GM23338 (cell line): ENCODE data around the gene TAOK2. TPM values are rescaled to one million over a fixed set of nuclear protein-coding genes. Genes with fewer than 3 reads are reported as not detected.
"Not testable (repeated sequence)": the region's sequence is repeated elsewhere in the genome, so short reads cannot be mapped to it uniquely, and the experiment has no call there.

ENCODE experiments used
- ATAC-seq: fragments of 200-7000 bp; cut with Tn5 transposase; 3 replicates; pipeline ENCODE4 v1.9.1; 2020
- DNase-seq: peaks from one replicate; pipeline ENCODE4 v3.0.0-alpha.2; 2015; ENCODE audit warnings: low spot score
- H2AFZ ChIP-seq: fragments of 200-600 bp; sonication (generic); 2 replicates; pipeline ENCODE4 v1.8.0; 2016; ENCODE audit warnings: antibody characterized with exemption, mild to moderate bottlenecking, moderate library complexity
- H3F3A ChIP-seq: fragments of 200-600 bp; sonication (generic); replicated peaks from 2 replicates; pipeline ENCODE4 v1.8.0; 2017; ENCODE audit warnings: antibody characterized with exemption, mixed run types, low read depth
- H3K27ac ChIP-seq: fragments of 200-600 bp; sonication (generic); 2 replicates; pipeline ENCODE4 v1.6.1; 2016; ENCODE audit warnings: low read depth
- H3K27me3 ChIP-seq: fragments of 200-600 bp; sonication (generic); 2 replicates; pipeline ENCODE4 v1.8.0; 2016; ENCODE audit warnings: mild to moderate bottlenecking, mixed run types, moderate library complexity; ENCODE audit not compliant: insufficient read depth
- H3K36me3 ChIP-seq: fragments of 200-600 bp; sonication (generic); 2 replicates; pipeline ENCODE4 v1.8.0; 2016; ENCODE audit warnings: mild to moderate bottlenecking; ENCODE audit not compliant: insufficient read depth
- H3K4me1 ChIP-seq: fragments of 200-600 bp; sonication (generic); 2 replicates; pipeline ENCODE4 v1.8.0; 2016; ENCODE audit warnings: mild to moderate bottlenecking, moderate library complexity; ENCODE audit not compliant: insufficient read depth
- H3K4me2 ChIP-seq: fragments of 200-600 bp; sonication (generic); 2 replicates; pipeline ENCODE4 v1.7.1; 2017; ENCODE audit warnings: mixed run types
- H3K4me3 ChIP-seq: fragments of 200-600 bp; sonication (generic); 2 replicates; pipeline ENCODE4 v1.6.1; 2016; ENCODE audit warnings: mixed run types
- H3K79me2 ChIP-seq: fragments of 200-600 bp; sonication (generic); replicated peaks from 2 replicates; pipeline ENCODE4 v1.8.0; 2017; ENCODE audit warnings: mild to moderate bottlenecking; ENCODE audit not compliant: insufficient read depth
- H3K9me2 ChIP-seq: fragments of 200-600 bp; sonication (generic); 2 replicates; pipeline ENCODE4 v1.8.0; 2017; ENCODE audit not compliant: insufficient read depth
- H4K20me1 ChIP-seq: fragments of 200-600 bp; sonication (generic); replicated peaks from 2 replicates; pipeline ENCODE4 v1.8.0; 2017; ENCODE audit warnings: mild to moderate bottlenecking; ENCODE audit not compliant: insufficient read depth
- H3K27ac Mint-ChIP-seq: 2 replicates; pipeline ENCODE4 v1.8.0; 2020; ENCODE audit warnings: inconsistent platforms, mild to moderate bottlenecking, moderate library complexity, mixed read lengths
- H3K27me3 Mint-ChIP-seq: 3 replicates; pipeline ENCODE4 v1.8.0; 2022; ENCODE audit warnings: low read depth, mild to moderate bottlenecking, moderate library complexity, mixed read lengths, inconsistent platforms; ENCODE audit not compliant: insufficient read depth, poor library complexity
- H3K36me3 Mint-ChIP-seq: 3 replicates; pipeline ENCODE4 v1.8.0; 2021; ENCODE audit warnings: low read depth, mild to moderate bottlenecking, inconsistent platforms, moderate library complexity, mixed read lengths
- H3K4me1 Mint-ChIP-seq: 3 replicates; pipeline ENCODE4 v1.8.0; 2020; ENCODE audit warnings: mild to moderate bottlenecking, inconsistent platforms, mixed read lengths
- H3K4me3 Mint-ChIP-seq: 3 replicates; pipeline ENCODE4 v1.8.0; 2021; ENCODE audit warnings: moderate library complexity, mild to moderate bottlenecking, inconsistent platforms, mixed read lengths
- H3K9me3 Mint-ChIP-seq: 3 replicates; pipeline ENCODE4 v1.8.0; 2020; ENCODE audit warnings: moderate library complexity, mild to moderate bottlenecking, inconsistent platforms, mixed read lengths
- CTCF ChIP-seq, 2 experiments: fragments of 200-600 bp in 1 of 2; sonication (generic) in 1 of 2; conservative IDR thresholded peaks; 2 replicates each; pipeline versions ENCODE4 v1.5.1 to v1.6.1; 2016 to 2017; ENCODE audit warnings: antibody characterized with exemption in 2 of 2, low read depth in 2 of 2, mild to moderate bottlenecking in 2 of 2, moderate library complexity in 1 of 2
- ETS1 ChIP-seq: IDR thresholded peaks from 2 replicates; pipeline ENCODE4 v1.6.1; 2016; ENCODE audit warnings: antibody characterized with exemption
- ZNF462 ChIP-seq: fragments of 250-450 bp; sonication (Bioruptor Pico); IDR thresholded peaks from 2 replicates; pipeline ENCODE4 v1.5.0; 2020; ENCODE audit warnings: mild to moderate bottlenecking, moderate library complexity
- polyA plus RNA-seq: library from polyadenylated mRNA; unstranded; fragments of >200 nt; fragmentation: Nextera tagmentation; extraction: Ambion mirVana; gene quantifications from 2 replicates; pipeline ENCODE4 v1.2.1, GENCODE V29; 2016
- total RNA-seq: library from RNA; depleted of rRNA; stranded (reverse); fragments of >200 nt; shearing (Covaris generic); gene quantifications from 2 replicates; pipeline ENCODE4 v1.2.3, GENCODE V29; 2014

The TAOK2 gene
- total and polyA plus RNA-seq, 2 experiments from 2014 or later = 8.8 to 45.2 TPM

- TF ChIP-seq CTCF (conservative IDR thresholded peaks at IDR 0.05; ENCODE audit: low read depth in 2 of 2) = no peak
Observed at GRCh38 chr16:30016555-30017276, 43.0 kb downstream of the TAOK2 start (continued).

GRCh38 chr16:30017277-30017656, 43.6 kb downstream of the TAOK2 start:
- no peak overlapping the region for H3K27ac Mint-ChIP-seq
- peaks cover 3% of the 10 kb centered on the region; the same call in 1 of the 2 replicates for H3K4me1 ChIP-seq
- no peak for ATAC-seq
- no peak overlapping the region for H3K4me2 ChIP-seq
- H3F3A ChIP-seq = 0 out of 2 replicates have a peak, but pooled peaks cover 4% of the 10 kb centered on the region
- no peaks in the 10 kb centered on the region; the same call in 2 of the 3 replicates for H3K9me3 Mint-ChIP-seq
- H3K27ac ChIP-seq = no peak overlapping the region
- no peak overlapping the region; the same call in 2 of the 3 replicates for H3K4me3 Mint-ChIP-seq
- no peaks in the 10 kb centered on the region for H4K20me1 ChIP-seq
- H3K36me3 Mint-ChIP-seq = peaks cover 4% of the 10 kb centered on the region
- peaks cover 14% of the 10 kb centered on the region for H3K27me3 Mint-ChIP-seq
- no peaks in the 10 kb centered on the region for H3K36me3 ChIP-seq
- TF ChIP-seq ETS1 = no peak
- no peak for TF ChIP-seq ZNF462 (CRISPR knock-in tag)
- no peaks in the 10 kb centered on the region for H3K79me2 ChIP-seq
- peaks cover 7% of the 10 kb centered on the region for H3K27me3 ChIP-seq
- no peak overlapping the region for H2AFZ ChIP-seq
- no peaks in the 10 kb centered on the region; the same call in 2 of the 3 replicates for H3K4me1 Mint-ChIP-seq
- no peak overlapping the region for H3K4me3 ChIP-seq
- no peaks in the 10 kb centered on the region for H3K9me2 ChIP-seq
- no peak for DNase-seq

- H3K79me2 ChIP-seq, H3K4me3 ChIP-seq, H3K27me3 Mint-ChIP-seq, H3K4me3 Mint-ChIP-seq, H3K27ac Mint-ChIP-seq, DNase-seq, H3K27ac ChIP-seq, H2AFZ ChIP-seq, H3K27me3 ChIP-seq, H3K9me3 Mint-ChIP-seq, H3K4me1 Mint-ChIP-seq, H3F3A ChIP-seq, ATAC-seq, H4K20me1 ChIP-seq, H3K36me3 ChIP-seq, H3K4me1 ChIP-seq, H3K9me2 ChIP-seq, H3K4me2 ChIP-seq, H3K36me3 Mint-ChIP-seq: not testable (repeated sequence)
Observed at GRCh38 chr16:30017937-30018336, 44.3 kb downstream of the TAOK2 start.
